ENCODE results near the gene SRR.

SRR gene

DNA sequence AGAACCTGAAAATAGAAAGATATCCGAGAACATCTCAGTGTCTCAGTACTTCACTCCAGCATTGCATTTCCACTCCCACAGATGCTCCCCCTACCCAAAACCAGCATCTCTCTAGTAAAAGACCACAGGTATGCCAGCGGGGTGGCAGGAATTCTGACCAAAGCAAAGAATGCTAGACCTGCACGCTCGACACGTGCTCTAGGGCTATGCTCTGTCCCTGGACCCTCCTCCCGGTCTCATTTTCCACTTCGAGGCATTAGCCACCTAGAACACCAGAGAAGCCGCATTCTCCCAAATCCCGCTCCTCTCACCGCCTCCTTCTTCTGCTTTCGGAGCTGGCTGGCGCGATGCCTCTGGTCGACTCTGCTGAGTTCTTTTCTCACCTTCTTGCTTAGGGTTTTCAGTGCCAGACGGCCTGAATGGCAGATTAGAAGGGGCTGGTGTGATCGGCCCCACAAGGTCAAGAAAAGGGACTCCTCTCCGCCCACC is 32.0 kb downstream of the SRR start:
- DNase-seq (ENCODE audit: extremely low spot score): no peak
- no peak for TF ChIP-seq SP1 (IDR thresholded peaks at IDR 0.05)
- TF ChIP-seq LEF1 (IDR thresholded peaks at IDR 0.05; ENCODE audit: borderline replicate concordance): no peak
- TF ChIP-seq FOXK2 (IDR thresholded peaks at IDR 0.05): no peak
- TF ChIP-seq TARDBP (IDR thresholded peaks at IDR 0.05): no peak
- TF ChIP-seq ELF4 (IDR thresholded peaks at IDR 0.05): no peak
- no peak for TF ChIP-seq CTBP1 (IDR thresholded peaks at IDR 0.05; ENCODE audit: borderline replicate concordance)
- ChIA-PET CTCF (interaction anchor here (3.3 kb wide), 1 partner anchor 18 kb away, joined by 23 read pairs; no protein-coding TSS in a partner anchor), POLR2A (interaction anchor here (0.7 to 4.2 kb wide), 20 partner anchors 9 to 259 kb away, joined by 3 to 42 read pairs (median 6); partner anchors contain the start of genes SMG6 and SRR)

DNA sequence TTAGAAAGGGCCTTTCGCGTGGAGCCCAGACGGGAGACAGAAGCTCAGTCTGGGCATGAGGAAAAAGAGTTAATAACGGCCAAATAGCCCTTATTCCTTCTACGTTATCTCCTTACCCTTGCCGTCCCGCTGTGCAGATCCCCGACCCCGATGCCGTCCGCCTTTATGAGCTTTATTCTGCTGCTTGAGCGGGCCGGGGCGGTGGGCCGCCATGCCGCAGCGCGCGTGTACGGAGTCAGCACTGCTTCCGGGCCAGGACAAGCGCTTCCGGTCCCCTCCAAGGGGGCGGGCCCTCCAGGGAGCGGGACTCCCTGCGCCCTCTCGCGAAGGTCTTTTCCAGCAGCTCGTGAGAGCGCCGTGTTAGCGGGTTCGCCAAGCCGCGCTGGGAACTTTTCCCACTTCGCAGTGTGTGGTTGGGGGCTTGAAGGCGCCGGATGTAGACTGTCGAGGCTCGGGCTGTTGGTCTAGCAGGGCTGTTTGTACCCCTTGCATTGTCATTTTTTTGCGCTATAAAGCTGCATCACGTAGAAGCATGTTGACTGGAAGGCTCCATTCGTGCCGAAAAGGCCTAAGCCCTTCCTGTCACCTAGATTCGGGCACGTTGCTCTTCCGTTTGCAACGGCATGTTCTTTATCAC is 32.6 kb downstream of the SRR start, which contains the start of gene TSR1:
TSS of gene TSR1 (minus strand) at position 243 of the 637 bp plus-strand sequence. CDS start at position 213, 30 bp downstream.
- peak; percentile 98 for DNase-seq (ENCODE audit: extremely low spot score)
- POLR2A ChIA-PET: interaction anchor here (0.7 to 4.2 kb wide), 22 partner anchors 9 to 260 kb away, joined by 3 to 42 read pairs (median 6); partner anchors contain the start of genes SMG6 and SRR
- CTCF ChIA-PET: interaction anchor here (3.3 kb wide), 1 partner anchor 17 kb away, joined by 23 read pairs; no protein-coding TSS in a partner anchor
- no peak for TF ChIP-seq HDGF (IDR thresholded peaks at IDR 0.05; ENCODE audit: borderline replicate concordance)
- peak; percentile 81 for TF ChIP-seq ELF4 (IDR thresholded peaks at IDR 0.05)
- TF ChIP-seq L3MBTL2 (conservative IDR thresholded peaks at IDR 0.05): peak; percentile 96
- TF ChIP-seq TARDBP (IDR thresholded peaks at IDR 0.05): no peak
- TF ChIP-seq FOXM1 (IDR thresholded peaks at IDR 0.05; ENCODE audit: borderline replicate concordance): no peak
- no peak for TF ChIP-seq ZNF384 (IDR thresholded peaks at IDR 0.05)

DNA sequence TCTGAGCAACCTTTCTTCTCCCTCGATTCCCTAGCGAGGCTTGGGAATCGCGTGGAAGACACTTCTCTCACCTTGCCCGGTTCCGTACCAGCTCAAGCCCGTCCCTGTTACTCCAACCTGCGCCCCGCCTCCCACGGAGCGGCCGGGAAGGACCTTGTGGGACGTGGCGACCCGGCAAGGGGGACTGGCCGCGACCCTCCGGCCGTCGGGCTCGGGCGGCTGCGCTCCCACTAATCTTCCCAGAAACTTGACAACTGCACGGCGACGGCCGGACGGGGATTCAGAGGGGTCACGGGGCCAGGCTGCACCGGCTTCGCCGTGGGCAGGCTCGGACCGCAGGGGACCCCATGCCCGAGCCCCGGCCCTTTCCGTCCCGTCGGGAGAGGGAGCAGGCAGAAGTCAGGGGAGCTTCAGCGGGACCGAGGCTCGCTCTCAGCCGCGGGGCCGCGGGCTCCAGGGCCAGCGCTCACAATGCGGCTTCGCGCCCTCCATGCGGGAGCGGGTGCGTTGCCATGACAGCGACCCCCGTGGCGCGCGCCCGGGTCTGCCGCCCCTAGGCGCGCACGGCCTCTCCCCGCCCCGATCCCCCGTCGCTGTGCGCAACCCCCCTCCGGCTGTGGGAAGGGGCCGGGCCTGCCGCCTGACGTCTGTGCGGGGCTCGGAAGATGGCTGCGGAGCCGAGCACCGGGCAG is 33.2 kb downstream of the SRR start, which contains the start of gene SGSM2:
TSS of gene SGSM2 (plus strand) at position 650 of the 692 bp plus-strand sequence. CDS start 188 bp downstream, outside the sequence.
- POLR2A ChIA-PET: interaction anchor here (0.9 to 4.2 kb wide), 20 partner anchors 10 to 248 kb away, joined by 3 to 42 read pairs (median 6); partner anchors contain the start of genes SMG6 and SRR
- no peak for TF ChIP-seq HDGF (IDR thresholded peaks at IDR 0.05; ENCODE audit: borderline replicate concordance)
- peak; percentile 60 for TF ChIP-seq L3MBTL2 (conservative IDR thresholded peaks at IDR 0.05)
- CTCF ChIA-PET: interaction anchor here (3.3 kb wide), 1 partner anchor 16 kb away, joined by 23 read pairs; no protein-coding TSS in a partner anchor
- peak; percentile 73 for DNase-seq (ENCODE audit: extremely low spot score)

- TF ChIP-seq HDGF (IDR thresholded peaks at IDR 0.05; ENCODE audit: borderline replicate concordance) (no peak), L3MBTL2 (conservative IDR thresholded peaks at IDR 0.05) (no peak), FOXM1 (IDR thresholded peaks at IDR 0.05; ENCODE audit: borderline replicate concordance) (no peak), NFRKB (IDR thresholded peaks at IDR 0.05) (no peak), LEF1 (IDR thresholded peaks at IDR 0.05; ENCODE audit: borderline replicate concordance) (no peak), TARDBP (IDR thresholded peaks at IDR 0.05) (no peak), ZNF384 (IDR thresholded peaks at IDR 0.05) (no peak), CTBP1 (IDR thresholded peaks at IDR 0.05; ENCODE audit: borderline replicate concordance) (no peak), ARNT (IDR thresholded peaks at IDR 0.05) (no peak), SP1 (IDR thresholded peaks at IDR 0.05) (no peak), BHLHE40 (IDR thresholded peaks at IDR 0.05; ENCODE audit: borderline replicate concordance) (no peak), FOXK2 (IDR thresholded peaks at IDR 0.05) (no peak), SUZ12 (IDR thresholded peaks at IDR 0.05) (no peak), FOXA1 (IDR thresholded peaks at IDR 0.05) (no peak), ELF4 (IDR thresholded peaks at IDR 0.05) (no peak)
- TF ChIP-seq, protein P1, sequence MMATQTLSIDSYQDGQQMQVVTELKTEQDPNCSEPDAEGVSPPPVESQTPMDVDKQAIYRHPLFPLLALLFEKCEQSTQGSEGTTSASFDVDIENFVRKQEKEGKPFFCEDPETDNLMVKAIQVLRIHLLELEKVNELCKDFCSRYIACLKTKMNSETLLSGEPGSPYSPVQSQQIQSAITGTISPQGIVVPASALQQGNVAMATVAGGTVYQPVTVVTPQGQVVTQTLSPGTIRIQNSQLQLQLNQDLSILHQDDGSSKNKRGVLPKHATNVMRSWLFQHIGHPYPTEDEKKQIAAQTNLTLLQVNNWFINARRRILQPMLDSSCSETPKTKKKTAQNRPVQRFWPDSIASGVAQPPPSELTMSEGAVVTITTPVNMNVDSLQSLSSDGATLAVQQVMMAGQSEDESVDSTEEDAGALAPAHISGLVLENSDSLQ (IDR thresholded peaks at IDR 0.05): no peak
- ChIA-PET POLR2A (interaction anchor here (1.1 to 4.2 kb wide), 5 partner anchors 10 to 34 kb away, joined by 5 to 42 read pairs (median 14); partner anchors contain the start of genes SMG6 and SRR), CTCF (interaction anchor here (3.3 kb wide), 1 partner anchor 16 kb away, joined by 23 read pairs; no protein-coding TSS in a partner anchor)
- DNase-seq (ENCODE audit: extremely low spot score): peak; percentile 66
These were observed 34.0 kb downstream of the SRR start for GRCh38 chr17:2337544-2338314.

DNA sequence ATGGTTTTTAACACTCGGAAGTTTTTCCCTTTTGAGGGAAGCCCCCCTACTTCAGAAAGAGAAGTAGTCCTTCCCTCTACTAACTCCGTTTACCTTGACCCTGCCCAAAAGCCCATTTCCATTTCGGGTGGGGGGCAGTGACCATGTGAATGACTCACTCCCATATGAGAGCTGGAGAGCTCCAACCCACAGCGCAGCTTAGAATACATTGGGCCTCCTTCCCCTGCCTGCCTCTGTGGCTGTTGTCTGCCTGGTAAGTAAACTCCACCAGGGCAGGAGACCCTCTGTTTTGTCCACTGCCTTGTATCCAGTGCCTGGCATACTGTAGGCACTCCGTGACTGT is 34.5 kb downstream of the SRR start:
- DNase-seq (ENCODE audit: extremely low spot score): no peak
- ChIA-PET CTCF (interaction anchor here (3.3 kb wide), 1 partner anchor 15 kb away, joined by 23 read pairs; no protein-coding TSS in a partner anchor), POLR2A (interaction anchor here (1.1 to 4.2 kb wide), 3 partner anchors 9 to 34 kb away, joined by 5 to 42 read pairs (median 25); partner anchors contain the start of genes SMG6 and SRR)
- TF ChIP-seq SUZ12 (IDR thresholded peaks at IDR 0.05): no peak
- TF ChIP-seq ELF4 (IDR thresholded peaks at IDR 0.05): no peak
- no peak for TF ChIP-seq FOXM1 (IDR thresholded peaks at IDR 0.05; ENCODE audit: borderline replicate concordance)
- TF ChIP-seq L3MBTL2 (conservative IDR thresholded peaks at IDR 0.05): no peak
- TF ChIP-seq ARNT (IDR thresholded peaks at IDR 0.05): no peak
- no peak for TF ChIP-seq FOXA1 (IDR thresholded peaks at IDR 0.05)
- no peak for TF ChIP-seq ZNF384 (IDR thresholded peaks at IDR 0.05)
- no peak for TF ChIP-seq LEF1 (IDR thresholded peaks at IDR 0.05; ENCODE audit: borderline replicate concordance)
- TF ChIP-seq NFRKB (IDR thresholded peaks at IDR 0.05): no peak
- TF ChIP-seq FOXK2 (IDR thresholded peaks at IDR 0.05): no peak
- TF ChIP-seq SP1 (IDR thresholded peaks at IDR 0.05): no peak
- TF ChIP-seq CTBP1 (IDR thresholded peaks at IDR 0.05; ENCODE audit: borderline replicate concordance): no peak
- TF ChIP-seq, protein P1 (IDR thresholded peaks at IDR 0.05): no peak
- TF ChIP-seq BHLHE40 (IDR thresholded peaks at IDR 0.05; ENCODE audit: borderline replicate concordance): no peak
- TF ChIP-seq TARDBP (IDR thresholded peaks at IDR 0.05): no peak
- no peak for TF ChIP-seq HDGF (IDR thresholded peaks at IDR 0.05; ENCODE audit: borderline replicate concordance)
